GM12872 (cell line): ENCODE data around the gene LRP1-AS.

Source experiments
- TF ChIP-seq, protein P1 (sequence below): IDR thresholded peaks from 3 replicates; pipeline ENCODE4 v1.5.1; 2011; ENCODE audit warnings: low read depth, mild to moderate bottlenecking, low read length, moderate library complexity; ENCODE audit not compliant: insufficient read depth

The LRP1-AS gene

DNA sequence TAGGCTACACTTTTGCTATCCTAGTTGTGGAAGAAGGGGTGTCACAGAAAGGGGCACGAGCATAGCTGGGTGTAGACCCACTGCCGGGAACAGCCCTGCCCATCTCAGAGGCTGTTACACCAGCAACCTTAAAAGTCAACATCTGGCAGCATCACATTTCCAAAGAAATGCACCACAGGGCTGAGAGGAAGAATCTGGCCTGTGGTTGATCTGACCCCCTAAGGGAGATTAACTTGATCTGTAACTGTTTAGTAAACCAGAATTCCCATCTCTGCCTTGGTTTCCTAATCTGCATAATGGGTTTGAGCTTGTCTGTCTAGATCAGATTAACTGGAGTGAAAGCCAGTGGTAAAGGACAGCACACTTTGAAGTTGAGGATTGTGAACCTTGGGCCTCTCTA is 1.3 kb downstream of the LRP1-AS start:
- TF ChIP-seq, protein P1, sequence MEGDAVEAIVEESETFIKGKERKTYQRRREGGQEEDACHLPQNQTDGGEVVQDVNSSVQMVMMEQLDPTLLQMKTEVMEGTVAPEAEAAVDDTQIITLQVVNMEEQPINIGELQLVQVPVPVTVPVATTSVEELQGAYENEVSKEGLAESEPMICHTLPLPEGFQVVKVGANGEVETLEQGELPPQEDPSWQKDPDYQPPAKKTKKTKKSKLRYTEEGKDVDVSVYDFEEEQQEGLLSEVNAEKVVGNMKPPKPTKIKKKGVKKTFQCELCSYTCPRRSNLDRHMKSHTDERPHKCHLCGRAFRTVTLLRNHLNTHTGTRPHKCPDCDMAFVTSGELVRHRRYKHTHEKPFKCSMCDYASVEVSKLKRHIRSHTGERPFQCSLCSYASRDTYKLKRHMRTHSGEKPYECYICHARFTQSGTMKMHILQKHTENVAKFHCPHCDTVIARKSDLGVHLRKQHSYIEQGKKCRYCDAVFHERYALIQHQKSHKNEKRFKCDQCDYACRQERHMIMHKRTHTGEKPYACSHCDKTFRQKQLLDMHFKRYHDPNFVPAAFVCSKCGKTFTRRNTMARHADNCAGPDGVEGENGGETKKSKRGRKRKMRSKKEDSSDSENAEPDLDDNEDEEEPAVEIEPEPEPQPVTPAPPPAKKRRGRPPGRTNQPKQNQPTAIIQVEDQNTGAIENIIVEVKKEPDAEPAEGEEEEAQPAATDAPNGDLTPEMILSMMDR: no peak

DNA sequence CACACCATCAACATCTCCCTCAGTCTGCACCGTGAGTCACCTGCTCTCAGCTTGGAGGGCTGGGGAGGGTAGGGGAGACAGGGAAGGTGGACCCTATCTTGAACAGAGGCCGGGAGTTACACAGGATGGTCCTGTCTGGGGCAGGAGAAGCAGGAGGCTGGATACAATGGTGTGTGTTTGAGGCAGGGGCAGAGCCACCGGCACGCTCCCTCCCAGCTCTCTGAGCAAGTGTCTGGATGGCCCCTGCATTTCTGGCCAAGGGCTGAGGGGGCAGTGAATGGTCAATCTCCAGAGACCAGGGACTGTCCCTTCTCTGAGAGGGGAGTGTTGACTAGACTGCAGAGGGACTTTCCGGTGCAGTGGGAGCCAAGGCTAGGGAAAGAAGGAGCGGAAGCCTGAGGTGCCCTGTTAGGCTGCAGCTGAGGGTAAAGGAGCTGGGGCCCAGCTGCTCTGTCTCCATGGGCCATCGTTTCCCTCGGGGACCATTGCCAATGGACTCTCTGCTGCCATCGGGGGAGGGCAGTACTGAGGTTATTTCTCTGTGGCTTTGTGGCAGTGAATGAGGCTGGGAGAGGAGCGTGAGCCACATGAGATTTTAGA is 1.9 kb downstream of the LRP1-AS start:
- TF ChIP-seq, protein P1: no peak

DNA sequence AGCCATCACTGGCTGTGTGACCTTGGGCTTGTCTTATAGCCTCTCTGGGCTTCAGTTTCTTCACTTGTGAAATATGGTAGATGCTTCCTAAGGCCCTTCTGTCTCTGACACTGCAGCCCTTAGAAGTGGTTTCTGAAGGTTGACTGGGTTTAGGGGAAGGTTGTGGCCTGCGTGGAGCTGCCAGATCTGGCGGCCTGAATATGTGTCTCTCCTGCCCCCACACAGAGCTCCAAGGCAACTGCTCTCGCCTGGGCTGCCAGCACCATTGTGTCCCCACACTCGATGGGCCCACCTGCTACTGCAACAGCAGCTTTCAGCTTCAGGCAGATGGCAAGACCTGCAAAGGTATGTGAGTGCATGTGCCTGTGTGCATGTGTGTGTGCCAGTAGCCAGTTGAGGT is 4.0 kb downstream of the LRP1-AS start:
- TF ChIP-seq, protein P1: no peak

GRCh38 chr12:57142727-57143126 is 4.7 kb downstream of the LRP1-AS start:
- TF ChIP-seq, protein P1: no peak

- TF ChIP-seq, protein P1: no peak
These were observed 5.3 kb downstream of the LRP1-AS start for GRCh38 chr12:57142121-57142520.

DNA sequence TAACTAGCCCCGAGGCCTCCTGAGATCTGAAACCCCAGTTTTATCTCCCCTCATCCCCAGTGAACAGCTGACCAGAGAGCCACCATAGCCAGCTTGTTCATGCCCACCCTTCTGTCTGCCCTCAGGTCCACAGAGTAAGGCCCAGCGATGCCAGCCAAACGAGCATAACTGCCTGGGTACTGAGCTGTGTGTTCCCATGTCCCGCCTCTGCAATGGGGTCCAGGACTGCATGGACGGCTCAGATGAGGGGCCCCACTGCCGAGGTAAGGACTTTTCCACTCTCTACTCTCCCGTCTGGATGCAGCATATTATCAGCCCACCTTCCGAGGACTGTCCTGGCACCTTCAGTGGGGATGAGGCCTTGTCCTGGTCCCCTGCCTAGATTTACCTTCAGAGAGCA is 6.2 kb downstream of the LRP1-AS start:
- TF ChIP-seq, protein P1: no peak

- TF ChIP-seq, protein P1: no peak
These were observed 7.4 kb downstream of the LRP1-AS start for GRCh38 chr12:57139796-57140649.
